GM12891 (cell line): Measurements from ENCODE around the gene NANS.

ENCODE experiments used
- POLR2A ChIP-seq: IDR thresholded peaks from 2 replicates; pipeline ENCODE4 v1.6.1; 2011; ENCODE audit warnings: low read depth, low read length, control low read depth
- POLR2AphosphoS5 ChIP-seq: IDR thresholded peaks from 2 replicates; pipeline ENCODE4 v1.6.1; 2011; ENCODE audit warnings: low read depth, low read length, control low read depth
- POU2F2 ChIP-seq: IDR thresholded peaks from 2 replicates; pipeline ENCODE4 v1.6.1; 2011; ENCODE audit warnings: low read depth, mild to moderate bottlenecking, control low read depth, low read length, moderate library complexity
- SPI1 ChIP-seq: IDR thresholded peaks from 2 replicates; pipeline ENCODE4 v1.6.1; 2011; ENCODE audit warnings: low read depth, low read length, control low read depth
- TAF1 ChIP-seq: IDR thresholded peaks from 2 replicates; pipeline ENCODE4 v1.6.1; 2011; ENCODE audit warnings: low read depth, low read length, control low read depth

DNA sequence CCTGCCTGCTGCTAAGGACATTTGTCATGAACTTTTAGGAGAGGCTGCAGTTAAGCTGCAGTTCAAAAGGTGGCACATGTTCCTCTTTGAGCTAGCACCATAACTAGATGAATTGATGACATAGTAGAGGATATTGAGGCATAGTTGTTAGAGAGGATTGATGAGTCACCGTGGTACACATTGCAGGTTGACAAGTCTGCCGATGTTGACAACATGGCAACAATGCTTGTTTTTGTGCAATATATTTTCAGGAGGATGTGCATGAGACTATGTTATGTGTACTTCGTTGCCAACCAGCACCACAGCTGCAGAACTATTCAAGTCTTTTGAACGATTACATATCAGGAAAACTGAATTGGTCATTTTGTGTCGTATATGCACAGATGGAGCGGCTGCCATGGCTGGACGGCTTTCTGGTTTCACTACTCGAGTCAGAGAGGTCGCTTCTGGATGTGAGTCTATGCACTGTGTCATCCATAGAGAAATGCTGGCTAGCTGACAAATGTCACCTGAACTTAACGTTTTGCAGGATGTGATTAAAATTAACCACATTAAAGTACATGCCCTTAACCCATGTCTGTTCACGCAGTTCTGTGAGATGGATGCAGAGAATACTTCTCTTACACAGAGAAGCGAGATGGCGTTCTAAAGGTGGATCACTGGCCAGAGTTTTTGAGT, 49.1 kb upstream of the NANS start:
- TF ChIP-seq POLR2A (no peak), SPI1 (no peak), POLR2AphosphoS5 (no peak), TAF1 (no peak), POU2F2 (no peak)
